Activated CD4-positive, alpha-beta memory T cell treated with anti-CD3 and anti-CD28 coated beads, Interleukin-2, amount 10 ng/mL, durations not matched to agents 7 days and 5 days (primary cell): ENCODE measurements around the gene EIF4B. TPM values are rescaled to one million over a fixed set of nuclear protein-coding genes. Genes with fewer than 3 reads are reported as not detected.

ENCODE experiments used
- CTCF ChIA-PET: fragments of 350-600 bp; sonication (Branson Sonifier 250); formaldehyde crosslinking; loops from one replicate; lab custom pipeline; 2021; ENCODE audit warnings: antibody characterized with exemption, inconsistent platforms; lab: Charles Lee
- POLR2A ChIA-PET: fragments of 350-600 bp; sonication (Branson Sonifier 250); formaldehyde crosslinking; loops from one replicate; lab custom pipeline; 2021; ENCODE audit warnings: antibody characterized with exemption; lab: Charles Lee
- DNase-seq: peaks from one replicate; pipeline ENCODE4 v3.0.0-alpha.2; 2020
- H3K27ac Mint-ChIP-seq: one replicate; pipeline ENCODE4 v1.8.0; 2021; ENCODE audit warnings: mild to moderate bottlenecking, mixed read lengths
- H3K27me3 Mint-ChIP-seq: one replicate; pipeline ENCODE4 v1.8.0; 2021; ENCODE audit warnings: mixed read lengths
- H3K36me3 Mint-ChIP-seq: one replicate; pipeline ENCODE4 v1.8.0; 2021; ENCODE audit warnings: low read depth, mixed read lengths
- H3K4me1 Mint-ChIP-seq: one replicate; pipeline ENCODE4 v1.8.0; 2021; ENCODE audit warnings: mixed read lengths
- H3K4me3 Mint-ChIP-seq: one replicate; pipeline ENCODE4 v1.8.0; 2021; ENCODE audit warnings: mild to moderate bottlenecking, mixed read lengths
- H3K9me3 Mint-ChIP-seq: one replicate; pipeline ENCODE4 v1.8.0; 2021; ENCODE audit warnings: mixed read lengths
- total RNA-seq, 2 experiments: library from RNA; stranded (reverse); gene quantifications; one replicate each; pipeline ENCODE4 v1.2.3, GENCODE V29; 2021

Gene EIF4B
- total RNA-seq, 2 experiments from 2014 or later, result 303 to 311 TPM

DNA sequence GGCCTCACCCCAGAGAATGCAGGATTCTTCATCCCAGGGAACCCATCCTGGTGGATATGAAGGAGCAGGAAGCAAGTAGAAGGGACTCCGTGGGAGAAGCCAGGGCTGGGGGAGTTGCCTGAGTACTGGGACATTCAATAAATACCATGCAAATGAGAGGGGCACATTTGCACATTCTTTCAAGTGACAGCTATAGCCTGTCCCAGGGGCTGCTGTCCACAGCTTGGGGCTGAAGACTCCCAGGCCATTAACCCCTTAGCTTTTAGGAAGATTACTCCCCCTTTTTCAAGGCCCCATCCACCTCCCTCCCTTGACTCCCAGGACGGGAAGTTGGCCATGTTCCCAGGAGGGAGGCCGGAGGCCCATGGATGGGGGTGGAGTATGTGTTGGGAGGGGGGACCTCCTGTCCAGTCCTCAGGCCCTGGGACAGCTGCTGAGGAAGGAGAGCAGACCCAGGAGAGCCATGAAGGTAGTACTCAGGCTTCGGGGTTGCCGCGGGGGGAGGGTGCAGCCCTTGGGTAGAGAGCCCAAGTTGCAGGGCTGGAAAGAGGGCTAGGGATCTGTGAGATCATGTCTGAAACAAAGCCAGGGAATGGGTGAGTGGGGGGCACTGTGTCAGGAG, 42.6 kb downstream of the EIF4B start:
- no peaks in the 10 kb centered on the region for H3K9me3 Mint-ChIP-seq
- H3K27me3 Mint-ChIP-seq, result peaks cover 13% of the 10 kb centered on the region
- peaks cover 22% of the 10 kb centered on the region for H3K4me1 Mint-ChIP-seq
- no peak overlapping the region for H3K4me3 Mint-ChIP-seq
- H3K27ac Mint-ChIP-seq, result no peak overlapping the region
- ChIA-PET CTCF (interaction anchor here (1.4 to 2.4 kb wide), 3 partner anchors 11 to 17 kb away, joined by 3 to 12 read pairs (median 4); no protein-coding TSS in a partner anchor), POLR2A (interaction anchor here (1.2 kb wide), 1 partner anchor 11 kb away, joined by 3 read pairs; no protein-coding TSS in a partner anchor)
- no peak for DNase-seq
- H3K36me3 Mint-ChIP-seq, result peaks cover 2% of the 10 kb centered on the region

DNA sequence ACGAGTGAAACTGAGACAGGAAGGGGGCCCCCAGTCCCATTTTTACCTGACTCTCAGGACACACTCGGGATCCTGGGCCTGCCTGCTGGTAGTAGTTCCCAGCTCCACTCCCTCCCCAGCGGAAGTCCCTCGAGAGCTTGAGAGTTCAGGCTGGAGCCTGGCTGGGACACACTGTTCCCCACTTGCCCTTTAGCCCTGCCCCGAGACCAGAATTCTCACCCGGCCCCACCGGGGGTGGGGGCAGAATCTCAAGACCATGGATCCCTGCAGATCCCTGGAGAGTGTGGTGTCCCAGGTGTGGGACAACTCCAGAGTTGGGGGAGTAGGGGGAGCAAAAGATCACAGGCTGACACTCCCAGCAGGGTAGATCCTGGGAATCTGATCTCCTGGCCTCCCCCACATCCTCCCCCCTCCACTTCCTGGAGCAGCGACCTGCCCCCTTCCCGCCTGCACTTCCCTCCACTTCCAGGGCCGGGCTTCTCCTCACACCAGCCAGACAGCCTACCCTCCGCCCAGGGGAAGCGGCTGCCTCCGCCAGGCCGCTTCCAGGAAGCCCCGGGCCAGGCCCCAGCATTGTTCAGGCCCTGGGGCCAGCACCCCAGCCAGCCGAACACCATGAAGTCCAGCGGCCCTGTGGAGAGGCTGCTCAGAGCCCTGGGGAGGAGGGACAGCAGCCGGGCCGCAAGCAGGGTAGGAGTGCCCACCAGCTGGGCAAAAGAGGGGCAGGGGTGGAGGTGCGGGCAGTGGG, 43.5 kb downstream of the EIF4B start, which contains the start of gene TNS2:
Gene TNS2 (plus strand): TSS at position 495 of the 748 bp plus-strand sequence. CDS start 121 bp downstream, at position 616.
- Mint-ChIP-seq H3K36me3 (peaks cover 2% of the 10 kb centered on the region), H3K27ac (no peak within 1 kb of the TSS), H3K9me3 (no peaks in the 10 kb centered on the region), H3K27me3 (peaks cover 13% of the 10 kb centered on the region), H3K4me3 (no peak within 1 kb of the TSS), H3K4me1 (peaks cover 27% of the 10 kb centered on the region)
- ChIA-PET POLR2A (interaction anchor here (1.2 kb wide), 1 partner anchor 10 kb away, joined by 3 read pairs; no protein-coding TSS in a partner anchor), CTCF (interaction anchor here (1.4 kb wide), 1 partner anchor 16 kb away, joined by 4 read pairs; no protein-coding TSS in a partner anchor)
- no peak for DNase-seq

DNA sequence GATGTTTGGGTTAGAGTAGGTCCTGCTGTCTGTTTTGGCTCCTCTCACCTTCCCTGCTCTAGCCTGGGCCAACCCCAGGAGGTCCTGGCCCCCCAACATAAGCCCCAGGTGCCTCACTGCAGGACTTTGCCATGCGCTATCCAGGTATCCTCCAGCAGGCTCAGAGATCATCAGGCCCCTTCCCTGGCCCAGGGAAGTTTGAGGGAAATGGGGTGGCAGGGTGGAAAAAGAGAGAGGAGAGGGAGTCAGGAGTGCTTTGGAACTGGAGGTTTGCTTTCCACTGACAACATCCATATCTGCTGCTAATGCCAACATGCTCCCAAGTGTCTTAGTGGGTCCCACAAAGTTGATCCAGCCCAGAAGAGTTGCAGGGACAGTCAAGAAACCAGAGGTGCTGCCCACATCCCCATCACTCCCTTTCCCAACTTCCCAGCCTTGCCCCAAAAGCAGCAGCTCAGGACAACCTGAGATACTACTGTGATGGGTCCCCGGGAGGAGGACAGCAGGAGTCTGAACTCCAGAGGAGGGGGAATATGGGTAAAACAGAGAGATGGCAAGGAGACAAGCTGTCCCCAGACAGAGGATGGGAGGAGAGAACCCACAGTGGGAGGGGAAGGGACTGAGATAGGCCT, 44.3 kb downstream of the EIF4B start:
- CTCF ChIA-PET, result interaction anchor here (1.2 to 1.6 kb wide), 2 partner anchors 15 to 18 kb away, joined by 4 to 5 read pairs; no protein-coding TSS in a partner anchor
- Mint-ChIP-seq H3K4me1 (peaks cover 31% of the 10 kb centered on the region), H3K4me3 (no peak overlapping the region), H3K36me3 (peaks cover 2% of the 10 kb centered on the region), H3K27me3 (peaks cover 6% of the 10 kb centered on the region), H3K9me3 (no peaks in the 10 kb centered on the region), H3K27ac (no peak overlapping the region)
- no peak for DNase-seq
- POLR2A ChIA-PET, result interaction anchor here (1.2 kb wide), 1 partner anchor 29 kb away, joined by 6 read pairs; the partner anchor contains the start of gene SPRYD3

DNA sequence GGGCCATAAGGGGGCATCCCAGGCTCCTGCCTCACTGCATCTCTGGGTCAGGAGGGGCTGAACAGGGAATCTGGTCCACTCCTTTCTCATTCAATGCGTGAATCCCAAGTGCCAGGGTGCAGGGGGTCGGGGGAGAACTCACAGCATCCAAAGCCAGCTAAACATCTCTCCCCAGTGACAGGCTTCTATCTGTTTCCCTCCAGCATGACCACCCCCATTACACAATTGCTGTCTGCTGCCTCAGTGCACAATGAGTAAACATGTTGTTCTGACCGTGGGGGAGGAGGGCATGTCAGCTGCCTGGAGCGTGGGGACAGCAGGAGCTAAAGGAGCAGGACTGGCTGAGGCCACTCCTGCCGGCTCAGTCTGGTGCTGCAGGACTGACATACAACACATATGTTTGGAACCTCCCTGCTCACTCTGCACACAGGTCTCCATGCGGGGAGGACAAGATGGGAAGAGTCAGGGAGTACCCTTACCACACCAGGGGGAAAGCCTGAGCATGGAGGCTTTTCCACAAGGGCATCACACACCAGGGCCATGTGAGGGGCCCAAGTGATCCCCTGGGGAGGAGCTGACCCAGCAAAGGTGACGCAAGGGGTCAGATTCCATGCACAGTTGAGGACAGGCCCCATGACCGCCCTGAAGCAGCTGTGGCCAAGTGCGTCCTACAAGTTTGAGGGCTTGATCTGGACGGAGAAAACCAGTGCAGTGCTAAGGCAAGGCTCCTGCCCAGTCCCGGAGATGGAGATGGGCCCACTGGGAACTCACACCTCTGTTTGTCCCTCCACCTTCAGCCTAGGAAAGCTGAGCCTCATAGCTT, 45.0 kb downstream of the EIF4B start:
- no peak overlapping the region for H3K27ac Mint-ChIP-seq
- H3K27me3 Mint-ChIP-seq, result peaks cover under 1% of the 10 kb centered on the region
- ChIA-PET POLR2A (interaction anchor here (1.2 kb wide), 1 partner anchor 28 kb away, joined by 6 read pairs; the partner anchor contains the start of gene SPRYD3), CTCF (interaction anchor here (0.9 to 1.6 kb wide), 3 partner anchors 15 to 270 kb away, joined by 3 to 5 read pairs (median 4); partner anchors contain the start of gene AAAS)
- no peak overlapping the region for H3K4me3 Mint-ChIP-seq
- H3K9me3 Mint-ChIP-seq, result no peaks in the 10 kb centered on the region
- peaks cover 2% of the 10 kb centered on the region for H3K36me3 Mint-ChIP-seq
- peaks cover 28% of the 10 kb centered on the region for H3K4me1 Mint-ChIP-seq
- no peak for DNase-seq

DNA sequence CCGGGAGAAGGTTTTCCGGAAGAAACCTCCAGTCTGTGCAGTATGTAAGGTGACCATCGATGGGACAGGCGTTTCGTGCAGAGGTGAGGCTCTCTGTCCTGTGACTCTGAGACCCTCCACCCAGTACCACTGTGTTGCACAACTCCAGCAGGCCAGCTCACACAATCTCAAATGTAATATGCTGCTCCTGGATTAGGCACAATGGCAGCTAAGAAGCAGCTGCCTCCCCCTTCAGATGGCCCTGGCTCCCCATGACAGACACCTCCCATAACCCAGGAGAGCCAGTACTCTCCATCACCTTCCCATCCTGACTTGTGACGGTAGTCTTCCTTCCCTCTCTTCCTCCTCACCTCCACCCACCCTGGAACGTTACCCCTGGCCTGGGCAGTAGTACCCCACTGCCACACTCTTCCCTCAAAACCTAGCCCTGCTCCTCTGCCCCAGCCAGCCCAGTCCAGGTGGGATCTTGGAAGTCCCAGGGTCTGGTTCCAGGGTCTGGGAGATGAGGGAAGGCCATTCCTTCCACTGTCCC, 45.7 kb downstream of the EIF4B start:
- POLR2A ChIA-PET, result interaction anchor here (1.2 kb wide), 1 partner anchor 28 kb away, joined by 6 read pairs; the partner anchor contains the start of gene SPRYD3
- Mint-ChIP-seq H3K4me1 (peaks cover 23% of the 10 kb centered on the region), H3K36me3 (no peaks in the 10 kb centered on the region), H3K9me3 (no peaks in the 10 kb centered on the region), H3K27ac (no peak overlapping the region), H3K27me3 (no peaks in the 10 kb centered on the region), H3K4me3 (no peak overlapping the region)
- CTCF ChIA-PET, result interaction anchor here (0.9 to 1.6 kb wide), 3 partner anchors 14 to 269 kb away, joined by 3 to 5 read pairs (median 4); partner anchors contain the start of gene AAAS
- no peak for DNase-seq

DNA sequence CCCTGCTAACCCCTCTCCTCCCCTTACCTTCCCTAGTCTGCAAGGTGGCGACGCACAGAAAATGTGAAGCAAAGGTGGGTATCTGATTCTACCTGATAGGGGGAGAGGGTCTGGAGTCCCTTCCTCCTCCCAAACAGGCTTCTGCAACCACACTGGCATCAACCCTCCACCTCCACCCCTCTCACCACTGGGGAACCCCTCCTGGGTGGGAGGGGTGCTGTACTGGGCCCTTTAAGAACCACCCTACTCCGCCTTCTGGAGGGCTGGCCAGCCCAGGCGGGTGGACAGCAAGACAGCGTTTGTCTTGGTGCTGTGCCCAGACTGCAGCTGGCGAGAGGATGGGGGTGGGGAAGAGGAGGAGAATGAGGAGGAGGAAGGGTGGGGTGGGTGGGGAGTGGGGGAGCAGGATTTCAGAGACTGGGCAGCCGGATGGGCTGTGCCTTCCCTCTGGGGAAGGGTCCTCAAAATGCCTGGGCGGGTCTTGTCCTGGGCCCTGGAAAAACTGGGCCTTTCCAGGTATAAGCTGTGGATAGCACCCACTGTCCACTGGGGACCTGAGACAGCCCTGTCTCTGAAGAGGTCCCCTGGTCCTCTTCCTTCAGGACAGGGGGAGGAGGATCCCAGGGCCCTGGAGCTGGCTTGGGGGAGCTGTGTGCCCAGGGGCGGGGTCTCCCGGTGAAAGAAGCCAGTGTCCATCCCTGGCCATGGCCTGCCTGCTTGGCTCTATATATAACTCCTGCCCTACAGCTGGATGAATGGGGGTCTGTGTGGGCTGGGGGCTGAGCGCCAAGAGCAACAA, 46.4 kb downstream of the EIF4B start:
- Mint-ChIP-seq H3K4me1 (peaks cover 23% of the 10 kb centered on the region), H3K4me3 (no peak overlapping the region), H3K27me3 (no peaks in the 10 kb centered on the region), H3K36me3 (no peaks in the 10 kb centered on the region), H3K9me3 (no peaks in the 10 kb centered on the region), H3K27ac (no peak overlapping the region)
- ChIA-PET POLR2A (interaction anchor here (1.6 to 1.8 kb wide), 2 partner anchors 9 to 47 kb away, joined by 5 to 8 read pairs; partner anchors contain the start of gene EIF4B), CTCF (interaction anchor here (0.6 to 5.3 kb wide), 5 partner anchors 13 to 49 kb away, joined by 3 to 47 read pairs (median 4); no protein-coding TSS in a partner anchor)
- DNase-seq, result no peak

DNA sequence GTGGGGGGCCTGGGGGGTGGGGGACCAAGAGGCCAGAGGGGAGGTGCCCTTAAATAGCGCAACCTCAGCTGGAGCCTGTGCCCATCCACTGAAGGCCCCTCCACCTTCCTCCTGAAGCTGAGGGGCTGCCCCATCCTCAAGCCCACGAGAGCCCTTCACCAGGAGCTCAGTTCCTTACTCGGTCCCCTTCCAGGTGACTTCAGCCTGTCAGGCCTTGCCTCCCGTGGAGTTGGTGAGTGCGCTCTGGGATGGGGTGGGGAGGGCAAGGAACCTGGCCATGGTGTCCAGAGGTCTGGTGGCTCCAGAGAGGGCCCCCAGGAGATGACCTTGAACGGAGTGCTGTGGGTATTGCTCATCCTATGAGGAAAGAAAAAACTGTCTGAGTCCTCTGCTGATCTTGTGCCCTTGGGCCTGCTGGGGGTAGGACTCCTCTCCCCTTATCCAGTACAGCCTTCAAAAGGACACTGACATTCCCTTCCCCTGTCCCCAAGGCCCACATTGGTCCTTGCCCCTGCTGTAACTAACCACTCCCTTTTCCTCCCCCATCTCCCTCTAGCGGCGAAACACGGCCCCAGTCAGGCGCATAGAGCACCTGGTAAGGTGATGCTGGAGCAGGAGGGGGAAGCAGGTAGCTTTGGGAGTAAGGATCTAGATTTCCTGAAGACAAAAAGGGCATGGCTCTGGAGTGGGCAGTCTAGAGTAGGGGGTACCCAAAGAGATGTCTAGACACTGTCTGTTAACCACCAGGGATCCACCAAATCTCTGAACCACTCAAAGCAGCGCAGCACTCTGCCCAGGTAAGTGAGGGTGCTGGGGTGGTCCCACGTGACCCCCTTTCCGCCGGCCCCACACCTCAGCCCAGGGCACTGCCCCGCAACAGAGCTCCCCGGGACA, 47.2 kb downstream of the EIF4B start:
- Mint-ChIP-seq H3K36me3 (no peaks in the 10 kb centered on the region), H3K9me3 (no peaks in the 10 kb centered on the region), H3K27ac (peak overlapping the region; percentile 77), H3K27me3 (no peaks in the 10 kb centered on the region), H3K4me1 (peaks cover 19% of the 10 kb centered on the region), H3K4me3 (peak overlapping the region; percentile 87)
- peak; percentile 59 for DNase-seq
- CTCF ChIA-PET, result interaction anchor here (0.6 to 5.3 kb wide), 19 partner anchors 13 to 1127 kb away, joined by 3 to 47 read pairs (median 4); partner anchors contain the start of genes EIF4B, ESPL1, SOAT2 and SPRYD3
- POLR2A ChIA-PET, result interaction anchor here (1.0 to 2.5 kb wide), 8 partner anchors 9 to 272 kb away, joined by 3 to 12 read pairs (median 6); partner anchors contain the start of genes EIF4B, ESPL1 and SPRYD3

DNA sequence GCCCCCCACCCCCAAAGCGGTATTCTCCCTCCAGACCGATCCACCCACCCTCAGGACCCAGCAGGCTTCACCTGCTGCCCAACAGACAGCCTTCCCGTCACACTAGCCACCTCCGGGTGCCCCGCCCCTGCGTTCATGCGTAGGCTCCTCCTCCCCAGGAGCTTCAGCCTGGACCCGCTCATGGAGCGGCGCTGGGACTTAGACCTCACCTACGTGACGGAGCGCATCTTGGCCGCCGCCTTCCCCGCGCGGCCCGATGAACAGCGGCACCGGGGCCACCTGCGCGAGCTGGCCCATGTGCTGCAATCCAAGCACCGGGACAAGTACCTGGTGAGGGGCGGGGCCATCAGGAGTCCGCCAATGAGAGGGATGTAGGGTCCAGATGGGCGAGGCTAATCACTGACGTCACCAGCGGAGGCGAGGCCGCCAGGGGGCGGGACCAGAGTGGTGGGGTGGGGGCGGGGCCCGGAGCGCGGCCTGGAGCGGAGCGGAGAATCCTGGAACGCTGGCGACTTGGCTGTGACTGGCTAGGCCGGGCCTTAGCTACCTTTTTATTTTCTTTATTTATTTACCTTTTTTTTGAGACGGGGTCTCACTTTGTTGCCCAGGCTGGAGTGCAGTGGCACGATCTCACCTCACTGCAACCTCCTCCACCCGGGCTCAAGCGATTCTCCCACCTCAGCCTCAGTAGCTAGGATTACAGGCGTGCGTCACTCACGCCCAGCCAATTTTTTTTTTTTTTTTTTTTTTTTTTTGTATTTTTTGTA, 48.0 kb downstream of the EIF4B start:
- H3K27me3 Mint-ChIP-seq, result no peaks in the 10 kb centered on the region
- peak overlapping the region; percentile 87 for H3K4me3 Mint-ChIP-seq
- ChIA-PET POLR2A (interaction anchor here (0.9 to 2.5 kb wide), 10 partner anchors 9 to 271 kb away, joined by 3 to 12 read pairs (median 4); partner anchors contain the start of genes EIF4B, ESPL1 and SPRYD3), CTCF (interaction anchor here (0.6 to 5.3 kb wide), 19 partner anchors 12 to 1126 kb away, joined by 3 to 47 read pairs (median 4); partner anchors contain the start of genes EIF4B, ESPL1, SOAT2 and SPRYD3)
- no peaks in the 10 kb centered on the region for H3K36me3 Mint-ChIP-seq
- H3K27ac Mint-ChIP-seq, result peak overlapping the region; percentile 77
- H3K4me1 Mint-ChIP-seq, result peaks cover 14% of the 10 kb centered on the region
- DNase-seq, result peak; percentile 94
- H3K9me3 Mint-ChIP-seq, result no peaks in the 10 kb centered on the region

DNA sequence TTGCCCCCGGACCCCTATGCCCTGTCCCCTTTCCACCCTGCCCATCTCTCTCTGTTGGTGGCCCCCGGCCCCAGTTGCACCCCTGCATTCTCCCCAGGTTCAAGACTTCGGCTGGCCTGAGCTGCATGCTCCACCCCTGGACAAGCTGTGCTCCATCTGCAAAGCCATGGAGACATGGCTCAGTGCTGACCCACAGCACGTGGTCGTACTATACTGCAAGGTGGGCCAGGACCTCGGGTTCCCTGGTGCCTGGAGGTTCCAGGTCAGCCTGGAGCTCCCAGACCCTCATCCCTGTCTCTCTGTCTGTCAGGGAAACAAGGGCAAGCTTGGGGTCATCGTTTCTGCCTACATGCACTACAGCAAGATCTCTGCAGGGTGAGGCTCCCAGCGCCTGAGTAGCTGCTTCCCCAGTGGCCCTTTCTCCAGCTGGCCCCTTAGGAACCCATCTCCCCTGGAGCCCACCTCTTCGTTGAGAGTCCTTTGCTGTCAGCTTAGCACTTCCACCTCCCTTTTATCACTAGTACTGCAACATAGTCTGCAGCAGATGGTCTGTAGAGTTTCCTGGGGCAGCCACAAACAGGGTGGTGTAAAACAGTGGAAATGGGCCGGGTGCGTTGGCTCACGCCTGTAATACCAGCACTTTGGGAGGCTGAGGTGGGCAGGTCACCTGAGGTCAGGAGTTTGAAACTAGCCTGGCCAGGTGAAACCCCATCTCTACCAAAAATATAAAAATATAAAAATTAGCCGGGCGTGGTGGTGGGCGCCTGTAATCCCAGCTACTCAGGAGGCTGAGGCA, 49.4 kb downstream of the EIF4B start:
- Mint-ChIP-seq H3K4me1 (peaks cover 14% of the 10 kb centered on the region), H3K36me3 (no peaks in the 10 kb centered on the region), H3K4me3 (peak overlapping the region; percentile 18), H3K27ac (no peak overlapping the region), H3K9me3 (no peaks in the 10 kb centered on the region), H3K27me3 (no peaks in the 10 kb centered on the region)
- DNase-seq, result no peak
- POLR2A ChIA-PET, result interaction anchor here (1.2 to 2.5 kb wide), 3 partner anchors 10 to 47 kb away, joined by 3 to 12 read pairs (median 4); partner anchors contain the start of gene SOAT2
- CTCF ChIA-PET, result interaction anchor here (0.6 to 5.3 kb wide), 6 partner anchors 8 to 143 kb away, joined by 3 to 47 read pairs (median 7); partner anchors contain the start of genes SOAT2 and SPRYD3
